Activated T-cell treated with anti-CD3 and anti-CD28 coated beads for 48 hours (primary cell): ENCODE measurements around the gene PDE11A.

ENCODE experiments used
- DNase-seq: peaks from one replicate; pipeline ENCODE4 v3.0.0-alpha.2; 2020; ENCODE audit warnings: low read depth

Gene PDE11A

DNA sequence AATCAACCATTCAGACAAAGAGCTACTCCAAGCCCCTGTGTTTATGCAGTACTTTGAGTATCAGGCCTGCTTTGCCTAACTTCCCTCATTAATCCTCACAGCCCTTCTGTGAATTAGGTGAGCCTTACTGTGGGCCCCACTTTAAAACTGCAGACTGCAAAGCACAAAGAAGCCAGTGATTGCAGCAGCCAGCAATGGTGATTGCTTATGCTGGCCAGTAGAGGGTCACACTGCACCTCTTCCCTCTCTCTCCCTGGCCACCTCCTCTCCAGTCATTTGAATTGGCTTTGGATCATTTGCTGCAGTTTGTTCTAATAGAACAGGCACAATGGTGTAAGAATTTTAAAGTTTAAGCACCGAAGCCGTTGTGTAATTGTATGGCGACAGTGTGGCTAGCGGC is 450.1 kb downstream of the PDE11A start:
- no peak for DNase-seq

DNA sequence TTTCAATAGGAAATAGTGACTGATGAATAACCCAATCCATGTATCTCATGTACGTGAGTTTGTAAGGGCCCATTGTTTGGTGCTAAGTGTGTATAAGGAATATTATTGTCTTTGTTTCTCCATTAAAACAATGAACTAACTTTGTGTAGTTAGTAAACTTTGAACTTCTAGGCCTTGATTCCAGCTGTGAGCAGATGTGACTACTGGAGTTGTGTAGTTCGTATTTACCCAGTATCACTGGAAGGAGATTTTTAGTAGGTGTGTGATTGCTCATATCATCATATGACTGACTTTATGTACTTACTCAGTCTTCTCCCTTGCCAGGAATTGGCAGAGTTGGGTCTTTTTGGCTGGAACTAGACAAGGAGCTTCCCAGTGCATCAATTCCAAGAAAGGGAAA is 452.6 kb downstream of the PDE11A start:
- no peak for DNase-seq

DNA sequence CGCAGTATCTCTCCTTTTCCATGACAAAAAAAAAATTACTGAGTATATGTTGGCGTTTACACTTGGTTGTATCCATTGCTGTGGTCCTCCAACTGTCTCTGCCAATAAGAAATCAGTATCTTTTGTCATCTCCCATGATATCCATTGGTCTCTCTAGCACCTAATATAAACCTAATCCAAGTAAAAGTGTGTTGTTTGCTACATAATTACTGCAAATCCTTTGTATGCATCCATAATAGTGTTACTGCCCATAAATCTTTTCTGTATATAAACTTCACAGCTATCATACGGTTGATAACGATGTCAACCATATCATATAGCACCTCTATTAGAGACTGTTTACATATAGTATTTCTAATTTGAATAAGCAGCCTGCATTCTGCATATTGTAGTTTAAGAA is 453.1 kb downstream of the PDE11A start:
- no peak for DNase-seq

DNA sequence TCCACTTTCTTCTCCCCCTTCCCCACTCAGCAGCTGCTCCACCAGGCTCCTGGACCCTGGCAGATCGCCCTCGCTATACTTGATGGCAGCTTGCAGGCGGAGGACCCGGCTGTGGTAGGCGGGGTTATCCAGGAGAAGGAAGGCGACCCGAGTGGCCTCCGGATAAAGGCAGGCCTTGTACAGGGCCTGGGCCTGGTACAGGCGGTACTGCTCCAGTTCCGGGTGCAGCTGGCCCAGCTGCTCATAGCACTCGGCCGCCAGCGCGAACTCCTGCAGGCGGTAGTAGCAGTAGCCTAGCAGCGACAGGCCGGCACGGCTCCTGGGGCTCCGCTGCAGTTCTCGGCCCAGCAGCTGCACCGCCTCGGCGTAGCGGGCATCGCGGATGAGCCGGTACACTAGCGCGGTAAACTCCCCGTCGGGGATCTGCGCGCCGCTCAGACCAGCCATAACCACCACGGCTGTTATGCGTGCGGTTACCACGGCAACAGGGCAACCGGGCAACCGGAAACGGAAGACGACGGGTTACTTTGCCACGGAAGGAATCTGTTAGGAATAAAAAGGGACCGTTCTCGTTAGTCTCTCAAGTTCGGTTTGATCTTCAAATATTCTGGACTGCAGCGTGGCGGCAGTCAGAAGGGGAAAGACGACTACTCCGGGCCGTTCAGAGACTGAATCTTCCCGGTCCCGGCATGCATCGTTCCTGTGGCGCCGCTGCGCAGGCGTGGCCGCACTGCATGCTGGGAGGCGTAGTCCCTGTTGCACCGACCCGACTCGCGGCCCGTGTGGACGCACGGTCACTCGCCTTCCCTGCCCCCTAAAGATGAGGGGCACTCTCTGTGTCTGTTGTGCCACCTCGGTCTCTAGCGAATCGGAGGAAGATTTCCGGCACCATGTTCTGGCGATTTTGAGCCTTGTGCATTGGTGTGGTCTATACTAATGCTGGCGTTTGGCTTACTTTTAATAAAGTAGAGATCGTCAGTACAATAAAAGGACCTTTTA is 454.0 kb downstream of the PDE11A start:
- DNase-seq = peak; percentile 82

DNA sequence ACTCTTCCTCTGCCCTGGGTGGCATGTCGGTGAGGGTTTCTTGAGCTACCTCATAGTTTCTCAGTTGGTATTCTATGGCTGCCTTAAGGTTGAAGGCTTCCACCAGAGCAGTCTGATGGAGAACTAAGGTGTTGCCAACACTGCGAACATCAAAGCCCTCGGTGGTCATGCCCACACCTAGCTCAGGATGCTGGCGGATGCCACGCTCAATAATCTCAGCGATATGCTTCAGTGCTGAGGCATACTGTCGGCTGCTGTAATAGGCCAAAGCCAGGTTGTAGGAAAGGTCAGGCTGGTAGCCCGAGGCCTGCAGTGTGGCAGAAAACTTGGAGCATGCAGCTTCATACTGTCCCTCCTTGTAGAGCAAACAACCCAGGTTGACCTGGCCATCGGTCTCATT is 454.7 kb downstream of the PDE11A start:
- DNase-seq = no peak

DNA sequence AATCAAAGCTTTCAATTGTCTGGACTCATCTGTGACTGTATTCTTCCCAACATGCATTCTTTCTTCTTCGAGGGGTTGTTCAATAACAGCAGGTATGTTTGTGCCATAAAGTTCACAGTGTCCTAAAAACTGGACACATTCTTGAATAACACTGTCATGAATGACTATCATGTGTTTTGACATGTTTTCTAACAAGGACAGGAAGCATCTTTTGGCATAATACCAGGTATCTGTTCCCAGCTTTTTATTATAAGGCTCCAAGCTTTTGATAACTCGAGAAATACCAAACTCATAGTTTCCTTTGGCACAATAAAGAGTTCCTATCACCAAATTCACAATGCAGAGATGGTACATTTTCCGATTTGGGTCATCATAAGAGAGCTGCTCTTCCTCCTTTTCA is 455.8 kb downstream of the PDE11A start:
- no peak for DNase-seq

DNA sequence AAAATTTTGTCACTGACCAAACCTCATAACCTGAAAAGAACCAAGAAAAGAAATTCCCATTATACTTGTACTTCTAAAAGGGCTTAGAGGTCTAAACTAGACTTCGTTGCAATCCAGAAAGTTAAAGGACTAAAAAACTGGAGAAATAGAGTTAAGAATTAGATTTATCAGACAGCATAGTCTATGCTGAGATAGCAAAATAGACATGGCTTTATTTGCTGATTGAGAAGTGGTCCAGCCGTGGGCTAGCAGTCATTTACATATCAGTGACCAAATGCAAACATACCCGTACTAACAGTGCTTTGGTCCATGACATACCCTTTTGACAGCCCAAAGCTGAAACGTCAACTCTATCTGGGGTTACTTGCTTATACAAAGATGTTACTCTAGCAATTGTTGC is 456.5 kb downstream of the PDE11A start:
- DNase-seq = no peak

DNA sequence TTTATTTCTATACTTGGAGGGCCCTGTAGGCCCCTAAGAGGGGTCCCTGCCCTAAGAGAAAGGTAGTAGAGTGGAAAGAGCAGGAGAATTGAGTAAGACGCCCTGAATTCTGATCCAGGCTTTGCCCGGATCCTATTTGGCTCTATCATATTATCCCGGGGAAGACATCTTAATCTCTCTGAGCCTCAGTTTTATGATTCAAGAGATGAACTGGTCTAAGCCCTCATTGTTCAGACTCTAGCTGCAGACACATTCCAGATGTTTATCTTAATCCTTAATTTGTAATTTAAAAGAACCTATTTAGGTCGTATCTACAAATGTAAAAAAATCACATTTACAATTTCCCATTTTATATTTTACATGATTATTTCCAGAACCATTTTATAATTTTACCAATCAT is 459.9 kb downstream of the PDE11A start:
- no peak for DNase-seq

DNA sequence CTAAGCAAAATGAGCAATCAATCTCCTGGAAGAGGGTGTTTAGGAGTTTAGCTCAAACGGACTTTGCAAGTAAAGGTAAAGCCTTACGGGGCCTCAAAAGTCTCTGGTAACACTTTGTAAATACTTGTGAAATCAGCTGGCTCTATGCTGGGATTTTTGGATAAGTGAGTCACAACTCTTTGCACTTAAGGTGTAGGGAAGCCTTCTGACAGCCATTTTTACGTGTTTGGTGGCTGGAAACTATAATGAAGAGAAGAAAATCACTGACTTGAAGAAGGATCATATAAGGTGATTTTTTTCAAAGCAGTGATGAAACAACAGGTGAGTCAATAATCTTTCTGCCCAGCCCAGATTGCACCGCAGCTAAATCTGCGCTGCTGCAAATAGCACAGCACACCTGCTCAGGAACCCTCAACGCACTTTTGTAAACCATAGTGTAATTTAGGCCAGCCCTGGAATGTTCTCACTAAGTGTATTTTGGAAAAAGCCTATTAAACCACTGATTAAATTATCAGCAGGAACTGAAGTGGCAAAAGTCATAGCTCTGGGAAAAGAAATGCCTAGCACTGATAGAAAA is 461.2 kb downstream of the PDE11A start:
- DNase-seq = no peak

DNA sequence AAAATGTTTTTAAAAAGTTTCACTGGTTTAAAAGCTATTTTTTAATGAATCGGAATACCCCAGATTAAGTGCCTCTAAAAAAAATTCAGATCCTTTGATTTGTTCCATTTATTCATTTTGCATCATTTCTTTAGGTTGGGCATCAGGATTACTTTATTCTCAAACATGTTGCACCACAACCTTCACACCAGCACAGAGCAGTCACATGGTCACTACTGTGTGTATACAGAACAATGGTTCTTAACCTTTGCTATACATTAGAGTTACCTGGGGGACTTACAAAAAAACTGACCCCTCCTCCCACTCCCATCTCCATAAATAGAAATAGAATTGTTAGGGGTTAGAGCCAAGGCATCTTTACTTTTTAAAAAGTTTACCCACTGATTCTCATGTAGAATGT is 461.8 kb downstream of the PDE11A start:
- no peak for DNase-seq

DNA sequence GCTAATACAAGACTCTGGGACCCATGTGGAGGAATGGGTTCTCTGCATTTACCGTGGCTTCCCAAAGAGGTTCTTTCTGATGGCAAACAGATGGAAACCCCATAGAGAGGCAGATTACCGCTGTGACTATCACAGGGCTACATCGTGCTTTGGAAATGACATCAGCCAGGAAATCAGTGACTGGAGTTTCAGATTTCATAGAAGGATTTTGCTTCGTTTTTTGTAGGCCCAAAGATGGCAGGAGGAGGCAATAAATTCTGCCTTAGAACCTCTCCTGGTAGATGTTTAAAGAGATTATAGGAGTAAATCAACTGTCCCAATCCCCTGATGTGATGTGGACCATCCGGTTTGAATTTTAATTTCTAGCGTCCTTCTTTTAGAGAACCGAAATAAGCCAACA is 465.9 kb downstream of the PDE11A start:
- DNase-seq = no peak

DNA sequence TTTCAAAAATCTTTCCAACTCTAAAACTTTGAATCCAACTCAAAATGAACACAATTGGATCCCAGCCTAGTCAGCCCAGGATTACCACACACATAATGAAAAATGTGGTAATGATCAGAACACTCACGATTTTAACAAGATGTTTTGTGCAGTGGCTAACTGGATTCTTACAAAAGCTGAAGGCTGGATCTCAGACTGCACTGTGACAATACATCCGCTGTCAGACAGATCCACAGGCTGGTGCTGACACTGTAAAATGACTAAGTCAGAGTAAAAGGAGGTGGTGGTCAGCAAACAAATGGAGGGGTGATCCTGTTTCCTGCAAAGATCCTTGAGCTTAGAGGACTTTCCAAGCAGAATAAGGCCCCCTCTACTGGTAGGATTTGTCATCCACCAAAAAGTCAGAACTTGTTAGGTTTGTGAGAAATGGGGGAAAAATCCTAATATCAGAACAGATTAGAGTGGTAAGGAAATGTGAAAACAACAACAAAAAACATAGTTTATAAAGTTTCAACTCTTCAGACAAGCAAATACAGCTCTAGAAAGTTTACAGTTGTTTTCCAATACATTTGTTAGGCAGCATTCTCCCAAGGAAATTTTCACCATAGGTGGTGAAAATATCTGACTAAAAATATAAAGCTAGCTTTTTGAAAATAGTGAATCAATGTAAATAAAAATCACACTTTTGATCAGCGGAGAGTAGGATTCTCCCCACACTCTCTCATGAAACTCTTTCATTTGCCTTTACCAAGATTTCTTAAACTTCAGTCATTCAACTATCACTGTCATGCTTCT is 468.1 kb downstream of the PDE11A start:
- no peak for DNase-seq

DNA sequence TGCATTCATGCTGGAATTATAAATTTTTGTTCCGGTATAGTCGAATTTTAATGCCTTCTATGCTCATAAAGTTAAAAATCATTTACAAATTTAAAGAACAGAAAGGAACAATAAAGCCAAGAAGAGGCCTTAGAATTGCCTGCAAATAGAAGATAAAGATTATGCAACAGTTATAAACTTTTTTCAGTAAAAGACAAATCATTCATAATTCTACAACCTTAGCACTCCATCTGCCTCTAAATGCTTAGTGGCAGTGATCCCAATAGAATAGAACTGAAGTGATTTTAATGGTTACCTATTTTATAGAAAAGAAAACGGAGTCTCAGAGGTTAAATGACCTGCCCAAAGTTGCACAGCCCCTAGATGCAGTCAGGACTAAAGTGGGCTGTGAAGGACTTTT is 468.8 kb downstream of the PDE11A start:
- DNase-seq = no peak

DNA sequence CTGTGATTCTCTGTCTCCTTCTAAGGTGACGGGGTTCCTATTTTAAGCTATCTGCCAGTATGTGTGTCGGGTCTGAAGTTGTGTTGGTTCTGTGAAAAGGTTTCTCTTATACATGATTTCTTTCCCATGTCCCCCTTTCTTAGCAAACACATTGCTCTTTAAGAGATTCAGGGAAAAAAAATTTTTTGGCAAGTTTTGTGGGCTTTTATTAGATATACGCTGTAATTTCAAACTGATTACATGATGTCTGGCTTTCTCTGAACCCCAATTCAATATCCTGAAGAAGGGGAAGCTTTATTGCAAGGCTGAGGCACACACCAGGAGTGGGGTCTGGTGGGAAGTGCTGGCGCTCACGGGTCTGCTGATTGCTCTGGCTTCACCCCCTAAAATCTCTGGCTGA is 469.4 kb downstream of the PDE11A start:
- DNase-seq = no peak

DNA sequence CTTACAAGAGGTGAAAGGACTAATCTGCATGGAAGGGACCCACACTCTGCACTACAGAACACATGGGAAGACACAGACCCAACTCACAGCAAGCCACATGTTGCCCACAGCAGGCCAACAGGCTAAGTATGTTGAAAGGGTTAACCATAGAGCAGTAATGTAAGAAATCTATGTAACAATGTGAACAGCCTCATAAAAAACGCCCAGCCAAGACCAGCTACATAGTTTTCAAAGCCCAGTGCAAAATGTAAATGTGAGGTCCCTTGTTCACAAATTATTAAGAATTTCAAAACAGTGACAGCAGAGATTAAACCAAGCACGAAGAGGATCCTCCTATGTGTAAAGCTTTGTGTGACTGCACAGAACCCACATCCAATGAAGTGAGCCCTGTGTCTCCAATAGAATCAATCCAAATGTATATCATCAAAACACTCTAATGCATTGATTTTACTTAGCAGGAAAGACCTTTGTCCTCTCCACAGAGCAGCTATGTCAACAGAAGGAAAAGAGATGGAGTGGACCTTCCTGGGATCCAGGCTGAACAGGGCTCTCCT is 469.9 kb downstream of the PDE11A start:
- DNase-seq = no peak

DNA sequence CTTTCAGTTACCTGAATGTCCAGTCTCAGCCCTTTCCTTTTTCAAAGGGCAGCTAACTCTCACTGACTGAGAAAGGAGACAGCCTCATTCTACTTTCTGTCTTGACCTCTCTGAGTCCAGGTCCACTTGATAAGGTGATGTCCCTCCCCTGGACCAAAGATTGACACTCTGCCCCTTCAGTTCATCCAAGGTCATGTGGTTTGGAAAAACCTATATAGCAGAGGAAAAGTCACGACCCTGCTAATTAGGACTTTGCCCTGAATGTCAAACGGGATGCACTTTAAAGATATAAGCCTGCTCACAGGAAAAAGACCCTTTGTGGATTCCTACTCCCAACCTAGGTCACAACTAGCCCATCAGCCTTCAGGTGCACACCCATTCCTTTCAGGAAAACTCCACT is 471.7 kb downstream of the PDE11A start:
- no peak for DNase-seq

DNA sequence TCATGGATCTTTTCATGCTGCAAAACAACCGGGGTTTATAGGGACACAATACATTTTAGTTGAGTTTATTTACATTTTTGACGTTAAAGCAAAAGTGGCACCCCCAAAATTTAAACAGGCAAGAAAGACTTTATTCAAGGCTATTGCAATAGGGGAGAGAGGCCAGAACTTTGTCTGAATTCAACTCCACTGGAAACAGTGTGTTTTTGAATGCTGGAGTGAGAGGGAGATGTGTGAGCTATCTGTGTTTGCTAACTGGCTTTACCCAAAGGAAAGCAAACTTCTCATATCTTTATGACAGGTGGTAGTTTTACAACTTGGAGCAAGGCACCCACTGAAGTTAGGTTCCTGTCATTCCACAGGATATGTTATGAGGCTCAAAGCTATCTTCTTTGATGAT is 472.6 kb downstream of the PDE11A start:
- no peak for DNase-seq

DNA sequence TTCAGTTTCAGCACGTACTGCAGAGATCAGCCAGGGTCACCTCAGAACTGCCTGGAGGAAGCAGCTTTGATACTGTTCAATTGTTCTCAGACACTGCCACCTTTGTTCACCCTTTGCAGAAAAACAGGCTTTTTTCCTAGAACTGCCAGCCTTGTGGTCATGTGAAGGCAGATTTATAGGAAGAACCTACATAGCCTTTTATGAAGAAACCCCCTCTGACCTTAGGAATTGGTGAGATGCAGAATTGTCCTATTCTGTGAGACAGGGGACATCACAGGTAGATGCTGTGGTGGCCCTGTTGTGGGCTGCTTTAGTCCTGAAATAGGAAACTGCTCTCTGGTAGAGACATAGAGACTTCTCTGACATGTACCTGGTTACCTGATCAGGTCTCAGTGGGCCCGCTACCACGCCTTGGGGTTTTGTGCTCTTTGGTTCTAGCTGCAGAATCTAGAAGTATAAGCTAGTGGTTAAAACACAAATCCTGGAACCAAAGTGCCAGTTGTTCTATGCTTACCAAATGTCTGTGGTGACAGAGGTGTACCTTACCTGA is 473.4 kb downstream of the PDE11A start:
- no peak for DNase-seq

DNA sequence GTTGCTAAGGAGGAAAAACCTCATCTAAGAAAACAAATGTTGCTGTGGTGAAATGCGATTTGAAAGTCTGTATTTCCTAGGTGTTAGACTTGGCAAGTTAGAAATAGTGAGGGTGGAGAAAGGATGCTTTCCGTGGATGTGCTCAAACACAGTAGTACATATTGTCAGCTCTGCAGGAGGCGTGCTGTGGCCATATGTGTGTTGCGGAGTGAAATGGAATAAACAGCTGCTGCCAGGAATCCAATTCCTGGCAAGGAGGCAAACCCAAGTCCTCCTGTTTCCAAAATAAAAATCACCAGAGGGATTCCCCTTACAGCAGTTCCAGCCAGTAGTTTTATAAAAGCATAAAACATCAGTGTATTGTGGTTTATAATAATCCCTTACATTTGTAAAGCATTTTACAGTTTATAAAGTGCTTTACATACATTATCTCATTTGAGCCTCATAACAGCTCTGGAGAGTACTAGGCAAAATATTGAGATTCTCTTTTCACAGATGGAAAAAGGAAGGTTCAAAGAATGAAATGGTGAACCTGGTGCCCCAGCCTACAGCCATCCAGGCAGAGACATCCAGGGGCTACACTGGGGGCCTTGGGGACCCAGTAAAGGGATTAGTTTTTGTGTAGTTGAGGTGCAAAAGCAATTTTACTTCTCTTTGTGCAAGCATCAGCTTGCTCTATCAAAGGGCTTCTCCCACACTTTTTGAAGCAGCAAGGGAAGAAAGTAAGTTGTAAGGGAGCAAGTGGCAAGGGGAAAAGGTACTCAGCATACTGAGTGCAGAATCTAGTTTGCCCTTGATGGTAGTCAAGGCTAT is 474.0 kb downstream of the PDE11A start:
- no peak for DNase-seq

DNA sequence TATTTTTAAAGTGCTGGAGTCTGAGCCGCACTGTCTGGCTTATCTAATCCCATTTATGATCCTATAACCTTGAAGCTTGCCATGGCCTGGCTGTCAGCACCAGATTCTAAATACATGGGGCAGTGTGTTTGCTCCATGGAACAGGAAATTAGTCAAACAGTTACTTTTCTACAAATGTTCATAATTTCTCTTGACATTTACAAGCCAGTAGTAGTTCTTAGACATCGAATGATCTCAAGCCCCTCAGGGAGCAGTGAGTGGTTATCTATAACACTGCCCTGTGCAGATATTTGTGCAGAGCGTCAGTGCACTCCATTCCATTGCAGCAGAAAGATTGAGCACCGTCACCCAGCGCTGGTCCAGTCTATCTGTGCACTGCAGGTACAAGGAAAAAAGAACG is 474.8 kb downstream of the PDE11A start:
- DNase-seq = no peak

DNA sequence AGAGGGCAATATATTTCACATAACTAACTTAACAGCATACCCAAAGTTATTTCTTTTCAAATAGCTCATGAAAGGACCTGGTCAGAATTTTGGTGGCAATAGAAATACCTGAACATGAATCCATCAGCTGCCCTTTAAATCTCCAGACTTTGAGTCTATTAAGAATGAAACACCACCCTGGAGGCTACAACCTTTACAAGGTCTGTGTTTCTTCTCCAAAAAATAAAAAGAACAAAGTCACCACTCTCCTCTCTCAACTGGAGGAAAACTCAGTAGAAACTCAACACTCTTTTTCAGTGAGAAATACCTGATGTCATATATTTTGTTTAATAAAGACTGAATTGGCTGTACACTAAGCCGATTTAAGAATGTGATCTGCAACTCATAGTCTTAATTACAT is 475.7 kb downstream of the PDE11A start:
- no peak for DNase-seq
